Activated CD4-positive, CD25-positive, alpha-beta regulatory T cell treated with anti-CD3 and anti-CD28 coated beads, Interleukin-2, amount 50 U/mL, for 72 hours (primary cell): ENCODE measurements around the gene MEF2A.

Experiments
- DNase-seq: peaks from one replicate; pipeline ENCODE4 v3.0.0; 2021

MEF2A gene

DNA sequence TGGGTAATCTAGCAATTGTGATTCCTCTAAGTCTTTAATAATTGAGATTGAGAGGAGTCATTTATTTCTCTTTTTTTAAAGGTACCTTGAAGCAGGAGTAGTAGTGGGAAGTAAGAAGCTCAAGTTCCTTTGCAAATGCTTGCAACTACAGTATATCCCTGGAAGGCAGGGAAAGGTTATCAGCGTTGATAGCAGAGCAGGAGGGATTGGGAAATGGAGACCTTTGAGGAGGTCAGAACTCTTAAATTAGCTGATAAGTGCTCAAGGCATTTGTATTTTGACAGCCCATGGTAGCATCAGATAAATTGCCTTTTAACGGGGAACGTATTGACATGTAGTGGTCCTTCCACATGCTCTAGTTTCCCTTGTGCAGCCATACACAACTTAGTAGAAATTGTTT lies 47.7 kb downstream of the MEF2A start:
- DNase-seq, result no peak

DNA sequence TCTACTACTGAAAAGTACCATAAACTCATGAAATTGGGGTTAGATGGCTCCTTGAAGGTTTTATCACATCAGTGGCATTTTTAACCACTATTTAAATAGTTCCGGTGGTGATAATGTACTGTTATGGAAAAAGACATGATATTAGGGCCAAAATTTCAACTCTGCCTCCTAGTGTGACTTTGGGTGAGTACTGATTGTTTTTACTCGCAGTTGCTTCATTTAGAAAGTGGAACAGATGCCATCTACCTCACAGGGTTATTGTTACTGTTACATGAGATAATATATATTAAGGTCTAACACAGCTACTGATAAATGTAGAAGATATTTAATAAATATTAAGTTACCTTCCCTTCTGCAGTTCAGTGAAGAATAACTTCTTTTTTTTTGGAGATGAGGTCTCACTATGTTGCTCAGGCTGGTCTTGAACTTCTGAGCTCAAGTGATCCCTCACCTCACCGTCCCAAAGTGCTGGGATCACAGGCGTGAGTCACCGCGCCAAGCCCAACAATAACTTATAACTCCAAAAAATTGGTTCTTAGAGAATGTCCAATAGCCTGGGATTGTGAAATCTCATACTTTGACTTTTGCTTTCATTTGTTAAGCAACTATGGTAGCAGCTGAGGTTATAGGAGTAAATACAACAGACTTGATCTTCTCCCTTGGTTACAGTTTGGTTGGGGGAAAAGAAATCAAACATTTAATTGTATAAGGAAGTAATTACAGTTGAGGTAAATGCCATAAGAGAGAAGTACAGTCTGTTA lies 48.3 kb downstream of the MEF2A start:
- DNase-seq, result no peak

DNA sequence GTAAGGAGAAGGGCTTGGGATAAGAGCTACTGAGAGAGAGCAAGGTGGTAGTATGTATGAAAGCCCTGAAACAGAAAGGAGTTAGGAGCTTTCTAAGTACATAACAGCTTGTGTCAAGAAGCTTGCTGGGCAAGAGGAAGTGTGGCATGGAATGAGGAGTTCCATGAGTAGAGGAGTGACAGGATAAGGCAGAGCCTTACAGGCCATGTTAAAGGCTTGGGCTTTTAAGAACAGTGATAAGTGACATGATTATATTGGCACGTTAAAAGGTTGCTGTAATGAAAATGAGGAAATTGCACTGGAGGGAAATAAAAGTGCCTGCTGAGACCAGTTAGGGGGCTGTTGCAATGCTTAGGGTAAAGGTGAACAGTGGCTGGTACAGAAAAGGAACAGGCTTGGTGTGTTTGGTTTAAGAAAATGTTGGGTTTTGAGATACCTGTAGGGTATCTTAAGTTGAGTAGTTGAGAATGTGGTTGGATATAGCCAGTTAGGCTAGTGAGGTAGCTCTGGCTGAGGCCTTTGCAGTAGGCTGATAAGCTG lies 49.0 kb downstream of the MEF2A start:
- no peak for DNase-seq

DNA sequence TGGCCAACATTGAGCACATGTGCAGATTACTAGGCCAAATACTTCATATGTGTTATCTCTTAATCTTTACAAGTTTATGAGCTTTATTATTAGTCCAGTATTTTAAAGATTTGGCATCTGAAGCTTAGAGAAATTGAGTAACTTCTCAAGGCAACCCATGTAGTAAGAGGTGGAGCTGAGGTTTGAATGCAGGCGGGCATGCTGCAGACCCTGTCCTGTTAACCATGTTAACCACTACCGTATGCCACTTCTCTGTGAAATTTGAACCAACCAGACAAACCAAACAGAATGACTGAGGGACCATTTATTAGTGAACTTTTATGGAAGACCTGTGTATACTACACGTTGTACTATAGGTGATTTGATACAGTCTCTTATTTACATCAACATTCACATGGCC lies 49.7 kb downstream of the MEF2A start:
- DNase-seq, result no peak

DNA sequence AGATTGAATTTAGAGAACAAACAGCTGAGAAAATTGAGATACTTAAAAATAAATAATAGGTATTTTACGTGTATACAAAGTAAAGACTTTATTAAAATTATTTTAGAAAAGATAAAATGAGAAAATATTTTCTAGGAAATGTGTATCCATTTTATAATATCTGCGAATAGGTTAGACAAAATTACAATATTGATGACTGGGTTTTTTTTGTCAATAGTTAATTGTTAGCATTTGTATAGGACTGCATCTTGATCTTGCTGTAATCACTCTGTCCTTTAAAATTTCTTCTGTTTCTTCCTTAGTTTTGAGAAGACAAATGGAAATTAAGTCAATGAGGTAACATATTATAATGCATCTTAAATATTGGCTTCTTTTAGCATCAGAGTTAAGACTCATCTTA lies 50.3 kb downstream of the MEF2A start:
- no peak for DNase-seq

DNA sequence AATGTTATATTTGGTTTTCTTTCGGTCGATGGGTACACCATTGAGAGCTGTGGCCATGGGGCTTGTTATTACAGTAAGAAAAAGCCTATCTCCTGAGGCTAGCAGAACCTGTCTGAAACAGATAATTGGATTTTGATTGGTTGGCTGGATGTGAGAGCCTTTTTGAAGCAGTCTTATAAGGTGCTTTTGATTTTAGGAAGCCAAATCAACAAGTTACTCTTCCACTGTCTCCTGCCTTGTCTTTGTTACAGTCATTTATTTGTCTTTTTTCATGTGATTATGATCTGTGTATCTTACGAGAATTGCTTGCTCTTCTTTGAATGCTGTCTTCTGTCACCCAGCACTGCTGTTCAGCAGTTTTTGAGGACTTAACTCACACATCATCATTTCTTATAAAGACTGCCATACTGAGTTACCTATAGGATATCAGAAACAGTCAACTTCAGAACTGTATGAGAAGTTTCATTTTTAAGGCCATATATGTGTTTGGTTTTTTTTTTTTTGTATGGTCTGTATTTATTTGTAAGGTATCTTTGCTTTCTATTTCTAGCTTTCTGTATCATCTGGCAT lies 51.1 kb downstream of the MEF2A start:
- DNase-seq, result no peak

DNA sequence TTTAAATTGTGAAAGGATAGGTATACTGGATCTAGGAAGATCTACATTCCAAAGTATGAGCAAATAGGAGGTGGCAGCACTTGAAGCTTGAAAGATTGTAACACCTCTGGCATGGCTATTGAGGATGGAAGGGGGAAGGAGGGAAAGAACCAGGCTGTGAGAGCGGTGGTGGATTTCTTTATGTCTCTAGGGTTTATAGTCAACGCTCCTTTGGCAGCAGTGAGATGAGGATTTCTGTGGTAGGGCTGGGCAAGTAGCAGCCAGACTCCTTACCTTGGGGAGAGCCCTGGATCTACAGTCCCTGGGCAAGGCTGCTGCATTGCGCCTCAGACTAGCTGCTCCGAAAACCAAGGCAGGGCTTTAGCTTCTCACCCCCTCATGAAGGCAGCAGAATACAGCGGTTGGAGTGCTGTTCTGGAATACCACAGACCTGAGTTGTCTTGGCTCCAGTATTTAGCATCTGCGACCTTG lies 53.2 kb downstream of the MEF2A start:
- no peak for DNase-seq

DNA sequence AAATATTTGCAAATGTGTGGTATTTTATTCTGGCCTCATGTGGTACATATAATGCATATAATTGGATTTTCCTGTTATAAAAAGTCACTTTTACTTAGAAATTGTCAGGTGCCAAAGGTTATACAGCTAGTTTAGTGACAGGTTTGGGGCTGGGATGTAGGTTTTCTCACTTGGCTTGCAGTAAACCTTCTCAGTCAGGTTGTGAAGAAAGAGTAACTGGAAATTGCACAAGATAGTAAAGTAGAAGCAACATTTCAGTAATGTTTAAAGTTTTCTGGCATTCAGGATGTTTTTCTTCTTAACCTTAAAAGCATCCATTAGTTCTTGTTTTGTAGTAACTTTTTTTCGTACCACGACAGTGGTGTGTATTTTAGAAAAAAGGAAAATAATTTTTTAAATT lies 53.9 kb downstream of the MEF2A start:
- no peak for DNase-seq

DNA sequence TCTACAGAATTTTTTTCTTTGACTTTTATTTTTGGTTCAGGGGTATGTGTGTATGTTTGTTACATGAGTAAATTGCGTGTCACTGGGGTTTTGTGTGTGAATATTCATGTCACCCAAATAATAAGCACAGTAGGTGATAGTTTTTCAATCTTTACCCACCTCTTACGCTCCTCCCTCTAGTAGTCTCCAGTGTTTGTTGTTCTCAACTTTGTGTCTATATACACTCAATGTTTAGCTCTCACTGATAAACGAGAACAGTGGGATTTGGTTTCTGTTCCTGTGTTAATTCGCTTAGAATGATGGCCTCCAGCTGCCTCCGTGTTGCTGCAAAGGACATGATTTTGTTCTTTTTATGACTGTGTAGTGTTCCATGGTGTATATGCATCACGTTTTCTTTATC lies 54.4 kb downstream of the MEF2A start:
- DNase-seq, result no peak

DNA sequence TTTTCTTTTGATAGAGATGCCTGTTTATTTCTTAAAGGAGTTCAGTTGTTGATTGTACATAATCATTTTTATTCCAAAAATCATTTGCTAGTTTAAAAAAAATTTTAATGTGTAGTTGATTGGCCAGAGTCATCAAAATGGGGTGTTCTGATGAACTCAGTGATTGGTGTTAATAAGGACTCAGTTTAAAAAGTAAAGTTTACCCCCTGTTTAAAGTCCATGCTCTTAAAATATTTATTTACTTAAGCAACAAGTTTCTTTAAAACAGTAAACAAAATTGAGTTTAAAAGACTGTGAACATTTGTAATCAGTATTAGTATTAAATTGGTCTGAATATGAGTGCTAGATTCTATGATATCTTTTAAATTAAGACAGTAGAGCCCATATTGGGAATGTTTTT lies 56.0 kb downstream of the MEF2A start:
- no peak for DNase-seq

DNA sequence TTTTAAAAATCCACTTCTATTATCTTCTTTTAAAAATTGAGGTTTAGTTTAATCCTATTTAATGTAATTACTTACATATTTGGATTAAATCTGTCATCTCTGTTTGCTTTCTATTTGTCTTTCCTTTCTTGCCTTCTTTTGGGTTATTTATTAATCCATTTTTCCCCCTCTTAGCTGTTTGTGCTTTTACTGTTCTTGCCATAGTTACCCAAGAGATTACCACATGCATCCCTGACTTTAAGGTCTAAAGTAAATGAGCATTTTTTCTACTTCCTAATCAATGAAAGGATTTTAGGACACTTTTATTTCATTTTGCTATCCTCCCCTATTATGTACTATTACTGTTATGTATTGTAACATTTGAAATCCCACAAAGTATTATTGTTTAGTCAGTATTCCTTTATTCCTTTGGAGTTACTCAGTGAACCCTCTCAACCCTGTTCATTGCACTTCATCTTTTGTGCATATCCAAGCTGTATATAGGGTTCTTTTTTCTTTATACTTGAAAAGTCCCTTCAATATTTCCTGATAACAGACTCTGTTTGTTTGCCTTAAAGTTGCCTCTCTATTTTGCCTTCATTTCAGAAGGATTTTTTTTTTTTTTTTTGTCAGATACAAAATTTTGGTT lies 62.7 kb downstream of the MEF2A start:
- DNase-seq, result no peak

DNA sequence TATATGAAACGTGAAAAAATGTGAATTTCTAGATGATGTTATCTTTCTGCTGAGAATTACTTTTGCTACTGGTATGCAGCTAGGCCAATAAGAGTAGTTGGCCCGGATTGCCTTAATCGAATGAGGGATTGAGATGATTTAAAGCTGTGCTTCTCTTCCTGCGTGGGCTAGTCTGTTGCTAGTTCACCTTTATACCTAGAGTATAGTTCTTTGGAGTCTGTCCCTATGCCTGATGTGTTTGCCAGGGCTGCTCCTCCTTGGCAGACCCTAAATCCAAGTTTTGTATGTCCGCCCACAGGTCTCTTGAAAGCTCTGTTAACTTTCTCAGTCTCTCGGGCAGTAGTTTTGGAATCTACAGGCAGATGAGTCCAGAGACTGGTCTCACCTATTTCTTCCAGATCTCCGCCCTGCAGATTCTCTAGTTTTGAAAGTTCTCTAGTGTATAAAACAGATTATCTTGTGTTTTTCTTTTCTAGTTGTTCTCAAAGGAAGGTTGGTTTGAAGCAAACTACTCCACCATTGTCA lies 64.9 kb downstream of the MEF2A start:
- no peak for DNase-seq

DNA sequence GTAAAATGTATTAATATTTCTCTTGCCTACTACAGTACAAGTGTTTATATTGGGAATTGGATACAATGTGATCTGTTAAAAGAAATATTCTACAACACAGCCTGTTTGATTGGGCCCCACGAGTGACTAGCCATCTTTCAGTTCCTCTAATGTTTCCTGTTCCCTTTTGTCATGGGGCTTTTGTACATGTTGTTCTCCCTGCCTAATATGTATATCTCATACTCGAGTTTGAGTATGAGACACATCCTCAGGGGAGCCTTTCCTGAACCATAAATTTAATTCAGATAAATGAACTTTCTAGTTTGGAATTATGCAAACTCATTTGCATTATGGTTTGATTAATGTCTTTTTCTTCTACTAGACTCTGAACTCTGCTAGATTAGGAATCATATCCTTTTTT lies 65.5 kb downstream of the MEF2A start:
- DNase-seq, result no peak

DNA sequence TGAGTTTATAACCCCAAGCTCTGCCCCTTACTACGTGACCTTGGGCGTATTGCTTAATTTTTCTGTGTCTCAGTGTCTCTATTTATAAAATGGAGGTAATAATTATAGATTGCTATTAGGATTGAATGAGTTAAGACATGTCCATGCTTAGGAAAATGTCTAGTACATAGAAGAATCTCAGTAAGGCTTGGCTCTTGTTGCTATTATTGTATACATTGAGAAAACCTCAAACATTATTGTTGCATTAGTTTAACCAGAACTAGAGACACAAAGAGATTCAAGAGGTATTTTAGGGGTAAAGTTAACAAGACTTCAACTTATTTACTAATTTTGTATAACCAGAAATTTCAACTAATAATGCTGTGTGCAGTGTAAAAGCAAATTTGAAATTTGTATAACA lies 66.7 kb downstream of the MEF2A start:
- no peak for DNase-seq

DNA sequence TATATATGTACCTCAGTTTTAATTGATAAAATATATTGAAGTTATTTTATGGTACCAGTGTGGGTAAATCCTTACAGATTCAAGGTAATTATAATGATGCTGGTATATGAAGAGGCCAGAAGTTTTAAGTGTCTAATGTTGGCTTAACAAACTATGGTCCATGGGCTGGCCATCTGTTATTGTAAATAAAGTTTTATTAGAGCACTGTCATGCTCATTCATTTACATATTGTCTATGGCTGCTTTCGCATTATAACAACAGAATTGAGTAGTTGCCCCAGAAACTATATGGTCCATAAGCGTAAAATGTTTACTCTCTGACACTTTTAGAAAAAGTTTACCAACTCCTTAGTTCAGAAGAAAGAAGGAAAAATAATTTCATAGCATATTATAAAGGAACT lies 67.9 kb downstream of the MEF2A start:
- no peak for DNase-seq

DNA sequence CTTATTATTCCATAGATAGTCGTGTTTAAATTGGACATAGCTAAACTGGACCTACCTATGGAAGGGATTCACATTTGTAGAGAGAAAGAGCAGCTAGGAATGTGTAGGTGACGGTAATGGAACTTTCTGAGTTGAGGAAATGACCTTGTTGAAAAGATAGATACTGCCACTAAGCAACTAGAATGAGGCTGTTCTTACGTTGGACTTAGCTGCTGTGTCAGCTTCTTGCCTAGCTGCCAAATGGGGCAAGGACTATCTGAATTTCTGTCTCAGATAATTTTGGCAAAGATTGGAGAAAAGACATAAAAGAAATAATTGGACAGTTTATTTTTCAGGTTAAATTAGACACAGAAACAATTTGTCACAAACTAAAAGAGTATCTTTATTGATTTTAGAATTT lies 68.8 kb downstream of the MEF2A start:
- no peak for DNase-seq

DNA sequence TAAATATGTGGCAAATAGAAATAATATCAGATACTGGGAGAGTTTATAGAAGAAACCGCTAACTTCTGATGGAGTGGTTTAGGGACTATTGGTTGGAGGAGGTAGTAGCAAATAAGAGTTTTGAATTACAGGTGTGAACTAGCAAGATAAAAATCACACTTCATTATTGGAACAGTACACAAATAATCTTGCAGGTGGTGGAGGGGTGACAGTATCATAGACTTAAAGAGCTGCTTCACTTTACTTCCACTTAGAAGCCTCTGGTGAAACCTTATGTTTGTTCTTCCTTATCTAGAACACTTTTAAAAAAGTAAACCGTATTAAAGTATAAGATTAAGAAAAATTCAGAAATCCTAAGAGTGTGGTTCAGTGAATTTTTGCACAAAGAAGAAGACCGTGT lies 69.4 kb downstream of the MEF2A start:
- DNase-seq, result no peak

DNA sequence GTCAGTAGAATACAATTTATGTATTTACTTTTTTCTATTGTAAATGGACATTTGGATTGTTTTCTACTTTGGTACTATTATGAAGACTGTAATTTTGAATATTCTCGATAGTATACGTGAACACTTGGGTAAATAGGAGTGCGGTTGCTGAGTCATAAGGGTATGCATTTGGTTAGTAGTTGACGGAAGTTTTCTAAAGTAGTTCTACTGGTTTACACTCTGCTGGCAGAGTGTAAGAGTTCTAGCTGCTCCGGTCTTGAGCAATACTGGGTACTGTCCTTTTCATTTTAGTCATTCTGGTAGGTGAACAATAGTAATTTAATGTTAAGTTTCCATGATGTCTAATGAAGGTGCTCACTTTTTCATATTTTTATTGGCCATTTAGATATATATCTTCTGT lies 70.0 kb downstream of the MEF2A start:
- DNase-seq, result no peak

DNA sequence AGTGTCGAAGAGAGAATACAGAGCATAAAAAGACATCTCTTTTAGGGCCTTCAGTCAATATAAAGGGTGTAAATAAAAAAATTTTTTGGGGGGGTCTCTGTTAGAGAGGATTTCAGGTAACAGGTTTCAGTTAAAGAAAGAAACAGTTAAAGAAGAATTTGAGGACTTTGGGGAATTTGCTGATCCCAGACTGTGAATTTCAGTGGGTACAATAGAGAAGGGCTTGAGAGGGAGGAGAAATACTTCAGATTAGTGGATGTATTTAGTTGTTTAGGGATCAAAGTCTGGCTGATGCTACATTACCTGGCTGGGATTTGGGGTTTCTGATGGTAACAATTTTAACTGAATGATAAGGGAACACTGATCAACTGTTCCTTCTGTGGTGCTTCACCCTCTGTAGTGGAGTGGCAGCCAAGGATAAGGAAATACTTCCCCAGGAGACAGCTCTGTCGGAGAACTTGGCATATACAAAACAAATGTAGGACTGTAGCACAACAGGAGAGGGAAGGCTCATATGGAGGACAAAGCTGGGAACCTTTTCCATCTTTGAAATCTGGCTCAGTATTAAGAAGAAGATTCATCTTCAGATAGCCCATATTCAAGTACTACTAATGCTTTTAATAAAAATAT lies 79.2 kb downstream of the MEF2A start:
- no peak for DNase-seq

DNA sequence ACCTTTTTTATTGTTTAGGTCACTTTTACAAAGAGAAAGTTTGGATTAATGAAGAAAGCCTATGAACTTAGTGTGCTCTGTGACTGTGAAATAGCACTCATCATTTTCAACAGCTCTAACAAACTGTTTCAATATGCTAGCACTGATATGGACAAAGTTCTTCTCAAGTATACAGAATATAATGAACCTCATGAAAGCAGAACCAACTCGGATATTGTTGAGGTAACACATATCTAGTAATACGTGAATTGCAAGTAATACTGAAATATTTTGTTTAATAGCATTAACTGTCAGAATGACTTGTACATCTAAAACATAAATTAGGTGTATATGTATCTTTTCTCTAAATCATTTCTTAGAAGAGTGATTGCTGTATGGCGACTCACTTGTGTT lies 79.8 kb downstream of the MEF2A start:
- DNase-seq, result no peak

DNA sequence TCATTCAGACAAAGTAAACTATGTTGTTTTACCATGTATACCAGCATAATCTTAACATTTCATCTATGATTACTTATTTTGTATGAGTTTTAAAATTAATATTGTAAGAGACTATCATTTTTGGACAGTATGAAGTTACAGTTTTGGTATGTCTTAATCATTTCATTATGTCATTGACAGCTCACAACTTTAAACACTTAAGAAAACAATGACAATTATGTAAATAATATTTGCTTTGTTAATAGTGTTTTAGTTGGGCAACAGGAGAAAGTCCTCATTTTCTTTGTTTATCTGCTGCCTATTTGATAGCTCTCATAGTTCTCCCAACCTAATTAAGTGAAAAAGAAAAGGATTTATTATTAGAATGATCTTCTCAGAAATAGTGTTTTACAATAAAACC lies 80.2 kb downstream of the MEF2A start:
- DNase-seq, result no peak

DNA sequence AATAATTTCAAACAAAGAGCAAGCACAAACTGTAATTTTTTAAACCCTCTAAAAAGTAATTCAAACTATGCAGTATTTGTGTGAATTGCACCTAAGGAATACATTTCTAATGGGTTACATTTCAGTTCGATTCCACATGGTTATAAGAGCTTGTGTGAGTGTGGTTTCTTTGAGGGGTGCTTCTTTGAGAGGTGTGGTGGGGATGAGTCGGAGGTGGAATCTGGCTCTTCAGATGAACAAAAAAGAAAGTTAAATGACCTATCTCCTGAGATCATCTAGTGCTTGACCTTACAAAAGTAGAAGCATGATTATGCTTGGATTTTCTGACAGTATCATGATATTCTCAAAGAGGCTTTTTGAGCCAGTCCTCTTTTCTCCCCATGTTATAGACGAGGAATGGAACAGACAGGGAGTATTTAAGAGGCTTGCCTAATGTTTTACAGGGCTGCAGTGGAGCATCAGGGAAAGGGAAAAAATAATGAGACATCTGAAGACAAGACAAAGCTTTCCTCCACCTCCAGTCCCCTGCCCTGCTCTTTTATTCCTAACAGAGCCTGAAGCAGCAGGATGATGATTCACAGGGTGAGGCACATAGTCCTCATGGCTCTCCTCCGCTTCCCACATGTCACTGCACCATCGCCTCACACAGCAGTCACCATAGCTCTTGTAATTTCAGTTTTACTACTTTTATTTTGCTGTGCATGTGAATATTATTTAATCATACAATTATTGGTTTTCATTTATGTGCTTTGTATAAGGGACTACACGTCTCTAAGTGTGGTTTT lies 85.4 kb downstream of the MEF2A start:
- DNase-seq, result no peak

DNA sequence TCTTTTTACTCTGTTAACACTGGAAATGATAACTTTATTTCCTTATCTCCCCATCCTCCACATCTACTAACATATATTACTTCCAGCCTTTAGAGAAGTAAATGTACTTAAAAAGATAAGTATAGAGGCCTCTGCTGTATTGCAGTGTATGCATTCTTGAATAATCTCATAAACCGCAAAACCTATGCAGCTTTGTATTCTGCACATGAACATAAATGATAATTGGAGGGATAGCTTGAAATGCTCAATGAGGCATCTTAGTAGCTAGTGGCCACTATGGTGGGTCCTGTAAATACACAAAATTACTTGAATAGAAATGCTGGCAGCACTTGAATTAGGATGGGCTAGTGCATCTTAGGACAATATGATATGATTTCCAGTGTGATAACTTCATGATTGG lies 90.4 kb downstream of the MEF2A start:
- DNase-seq, result no peak
